HG03066 (cell line): ENCODE measurements around the gene KREMEN1.
"Not testable (repeated sequence)": the region's sequence is repeated elsewhere in the genome, so short reads cannot be mapped to it uniquely, and the experiment has no call there.

Experiments
- ATAC-seq: cut with Tn5 transposase; IDR thresholded peaks from one replicate; pipeline ENCODE4 v1.9.1; 2021; ENCODE audit warnings: low read depth; ENCODE audit not compliant: unreplicated experiment

KREMEN1 gene

GRCh38 chr22:29096736-29097669, 24.2 kb downstream of the KREMEN1 start:
- ATAC-seq: no peak

GRCh38 chr22:29098296-29098695, 25.5 kb downstream of the KREMEN1 start:
- no peak for ATAC-seq

- ATAC-seq: no peak
These were observed 29.5 kb downstream of the KREMEN1 start for GRCh38 chr22:29102300-29102699.

GRCh38 chr22:29103121-29103520, 30.3 kb downstream of the KREMEN1 start:
- ATAC-seq: no peak

DNA sequence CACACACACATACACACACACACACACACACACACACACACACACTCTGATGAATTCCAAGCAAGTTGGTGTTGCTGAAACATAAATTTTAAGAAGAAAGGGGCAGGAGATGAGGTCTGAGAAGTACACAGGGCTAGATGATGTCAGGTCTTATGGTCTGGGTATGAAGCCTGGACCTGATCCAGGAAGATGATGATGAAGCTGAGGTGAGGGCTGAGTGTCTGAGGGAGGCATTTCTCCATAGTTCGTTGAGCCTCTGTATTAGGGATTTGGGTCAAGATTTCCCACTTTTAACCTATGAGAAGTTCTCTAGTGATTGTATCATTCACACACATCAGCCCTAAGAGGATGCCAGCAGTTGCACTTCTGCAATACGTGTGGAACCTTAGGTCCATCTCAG, 32.6 kb downstream of the KREMEN1 start:
- no peak for ATAC-seq

GRCh38 chr22:29106839-29107238, 34.0 kb downstream of the KREMEN1 start:
- ATAC-seq: no peak

- no peak for ATAC-seq
These were observed 35.3 kb downstream of the KREMEN1 start for GRCh38 chr22:29108137-29108536.

- ATAC-seq: no peak
These were observed 37.0 kb downstream of the KREMEN1 start for GRCh38 chr22:29109822-29110221.

- no peak for ATAC-seq
These were observed 38.1 kb downstream of the KREMEN1 start for GRCh38 chr22:29110946-29111345.

DNA sequence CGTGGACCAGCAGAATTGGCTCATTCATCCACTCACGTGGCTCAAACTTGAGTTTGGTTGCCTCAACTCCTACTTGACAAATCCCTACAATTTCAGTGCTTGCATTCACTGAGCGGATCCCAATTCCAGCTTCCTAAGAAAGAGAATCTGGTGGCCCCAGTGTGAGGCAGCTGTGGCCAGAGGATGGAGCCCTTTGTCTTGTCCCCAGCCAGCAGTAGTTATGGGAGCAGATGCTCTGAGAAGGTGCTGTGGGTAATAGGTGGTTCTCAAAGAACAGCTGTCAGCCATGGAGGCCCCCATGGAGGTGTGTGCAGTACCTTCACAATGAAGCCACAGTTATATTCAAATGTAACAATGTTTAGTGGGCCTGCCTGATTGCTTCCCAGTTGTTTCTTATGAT, 39.3 kb downstream of the KREMEN1 start:
- ATAC-seq: no peak

DNA sequence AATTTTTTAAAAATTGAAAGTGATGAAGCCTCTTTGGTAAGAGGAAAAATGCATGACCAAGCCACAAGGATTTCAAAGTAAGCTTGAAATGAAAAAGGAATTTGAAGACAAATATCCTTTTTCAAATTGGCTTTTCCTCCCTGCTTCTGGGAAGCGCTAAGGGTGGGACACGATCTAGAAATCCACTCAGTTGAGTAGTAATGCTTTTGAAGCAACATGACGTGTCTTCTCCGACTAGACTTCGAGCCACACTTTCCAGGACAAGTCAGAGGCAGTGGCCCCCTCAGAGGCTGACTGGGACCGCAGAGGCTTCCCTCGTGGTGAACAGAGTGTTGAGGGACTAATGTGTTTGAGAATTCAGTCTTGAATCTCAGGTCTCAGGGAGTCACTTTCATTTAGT, 39.8 kb downstream of the KREMEN1 start:
- no peak for ATAC-seq

DNA sequence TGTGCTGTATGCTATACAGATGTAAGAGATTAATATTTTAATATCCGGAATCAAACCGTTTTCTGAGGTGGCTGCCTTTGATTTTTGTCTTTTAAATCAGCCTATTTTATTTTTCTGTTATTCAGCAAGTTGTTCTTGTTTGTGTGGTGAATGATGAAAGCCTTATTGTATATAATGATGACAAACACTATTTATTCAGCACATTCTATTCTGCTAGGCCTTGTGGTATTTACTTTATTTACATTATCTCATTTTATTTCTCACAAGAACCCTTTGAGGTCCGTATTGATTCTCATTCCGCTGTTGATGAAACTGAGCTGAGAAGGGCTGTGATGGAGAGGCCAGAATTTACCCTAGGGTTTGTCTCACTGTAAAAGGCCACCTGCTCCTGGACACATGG, 40.5 kb downstream of the KREMEN1 start:
- ATAC-seq: no peak

DNA sequence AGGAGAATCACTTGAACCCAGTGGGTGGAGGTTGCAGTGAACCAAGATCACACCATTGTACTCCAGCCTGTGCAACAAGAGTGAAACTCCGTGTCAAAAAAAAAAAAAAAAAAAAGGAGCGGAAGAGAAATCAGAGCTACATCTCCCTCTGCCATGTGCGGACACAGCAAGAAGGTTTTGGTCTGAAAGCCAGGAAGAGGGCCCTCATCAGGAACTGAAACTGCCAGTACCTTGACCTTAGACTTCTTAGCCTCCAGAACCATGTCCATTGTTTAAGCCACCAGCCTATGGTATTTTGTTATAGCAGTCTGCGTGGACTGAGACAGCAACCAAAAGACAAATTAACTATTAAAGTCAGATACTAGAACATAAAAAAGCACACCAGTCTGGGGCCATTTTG, 41.6 kb downstream of the KREMEN1 start:
- no peak for ATAC-seq

DNA sequence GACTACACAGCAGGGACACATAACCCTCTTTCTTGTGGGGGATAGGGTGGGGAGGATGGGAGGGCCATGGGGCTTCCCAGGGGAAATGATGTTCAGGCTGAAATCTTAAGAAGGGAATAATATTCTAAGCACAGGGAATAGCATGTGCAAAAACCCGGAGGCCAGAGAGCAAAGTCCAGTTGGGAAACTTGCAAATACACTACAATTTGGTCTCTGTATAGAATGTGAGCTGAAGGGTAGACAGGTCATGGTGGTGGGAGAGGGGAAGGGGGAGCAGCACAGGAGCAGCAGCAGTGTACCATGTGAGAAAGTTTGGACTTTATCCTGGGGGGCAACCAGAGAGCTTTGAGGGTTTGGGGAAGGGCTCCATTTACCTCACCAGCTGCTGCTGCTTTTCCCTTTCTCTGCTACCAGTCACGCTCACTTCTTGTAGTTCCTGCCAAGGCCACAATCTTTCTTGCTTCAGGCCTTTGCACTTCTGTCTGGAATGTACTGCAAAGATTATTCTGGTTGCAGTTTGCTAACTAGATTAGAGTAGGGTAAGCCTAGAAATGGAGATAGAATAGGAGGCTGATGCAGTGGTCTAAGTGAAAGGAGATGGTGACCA, 43.0 kb downstream of the KREMEN1 start:
- ATAC-seq: no peak

- ATAC-seq: no peak
These were observed 43.7 kb downstream of the KREMEN1 start for GRCh38 chr22:29116397-29117123.

GRCh38 chr22:29117799-29118477, 45.1 kb downstream of the KREMEN1 start:
- no peak for ATAC-seq

GRCh38 chr22:29120098-29120912, 47.5 kb downstream of the KREMEN1 start:
- ATAC-seq: not testable (repeated sequence)

- ATAC-seq: no peak
These were observed 48.3 kb downstream of the KREMEN1 start for GRCh38 chr22:29121124-29121523.

DNA sequence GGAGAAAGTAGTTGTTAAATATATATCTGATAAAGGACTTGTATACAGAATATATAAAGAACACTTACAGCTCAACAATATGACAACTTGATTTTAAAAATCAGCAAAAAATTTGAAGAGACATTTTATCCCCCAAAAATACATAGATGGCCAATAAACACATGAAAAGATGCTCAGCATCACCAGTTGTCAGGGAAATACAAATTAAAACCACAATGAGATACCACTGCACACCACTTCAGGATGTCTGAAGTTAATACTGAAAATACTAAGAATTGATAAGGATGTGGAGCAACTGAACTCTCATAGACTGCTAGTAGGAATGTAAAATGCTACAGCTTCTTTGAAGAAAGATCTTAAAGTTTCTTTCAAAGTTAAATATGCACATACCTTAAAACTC, 49.2 kb downstream of the KREMEN1 start:
- ATAC-seq: no peak
